HG02885 (cell line): Measurements from ENCODE around the gene NFATC3.

Source experiments
- ATAC-seq: cut with Tn5 transposase; IDR thresholded peaks from one replicate; pipeline ENCODE4 v1.9.1; 2021; ENCODE audit warnings: mild to moderate bottlenecking; ENCODE audit not compliant: unreplicated experiment, poor library complexity

Gene NFATC3

GRCh38 chr16:68179855-68180254, 94.7 kb downstream of the NFATC3 start:
- ATAC-seq: no peak

DNA sequence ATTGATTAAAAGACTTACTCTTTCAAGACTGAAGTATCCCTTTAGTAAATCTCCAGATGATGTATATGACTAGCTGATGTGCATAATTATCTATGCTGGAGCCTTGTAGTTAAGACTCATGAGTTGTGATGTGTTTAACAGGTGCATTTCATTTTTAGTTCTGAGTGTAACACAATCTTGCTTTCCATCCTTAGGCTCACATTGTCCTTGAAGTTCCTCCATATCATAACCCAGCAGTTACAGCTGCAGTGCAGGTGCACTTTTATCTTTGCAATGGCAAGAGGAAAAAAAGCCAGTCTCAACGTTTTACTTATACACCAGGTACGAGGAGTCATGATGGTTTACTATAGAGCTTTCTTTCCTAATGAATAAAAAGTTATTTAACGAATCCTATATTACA, 97.9 kb downstream of the NFATC3 start:
- ATAC-seq: no peak

DNA sequence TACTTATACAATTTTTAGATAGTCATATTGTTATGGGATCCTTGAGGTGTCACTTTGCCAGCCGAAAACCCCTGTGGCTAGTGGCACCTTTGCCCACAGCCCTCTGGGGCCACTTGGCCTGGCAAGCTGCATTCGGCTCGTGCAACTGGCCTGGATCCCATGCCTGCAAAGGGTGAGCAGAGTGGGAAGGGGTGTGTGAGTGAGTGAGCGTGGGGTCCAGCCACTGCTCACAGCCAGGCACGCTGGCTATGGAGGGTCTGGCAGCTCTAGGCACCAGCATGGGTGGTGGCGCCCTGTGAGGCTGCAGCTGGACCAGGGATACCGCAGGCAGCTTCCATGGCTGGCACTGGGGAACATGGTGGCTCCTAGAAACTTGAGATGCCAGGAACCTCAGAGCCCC, 101.7 kb downstream of the NFATC3 start:
- ATAC-seq: no peak

DNA sequence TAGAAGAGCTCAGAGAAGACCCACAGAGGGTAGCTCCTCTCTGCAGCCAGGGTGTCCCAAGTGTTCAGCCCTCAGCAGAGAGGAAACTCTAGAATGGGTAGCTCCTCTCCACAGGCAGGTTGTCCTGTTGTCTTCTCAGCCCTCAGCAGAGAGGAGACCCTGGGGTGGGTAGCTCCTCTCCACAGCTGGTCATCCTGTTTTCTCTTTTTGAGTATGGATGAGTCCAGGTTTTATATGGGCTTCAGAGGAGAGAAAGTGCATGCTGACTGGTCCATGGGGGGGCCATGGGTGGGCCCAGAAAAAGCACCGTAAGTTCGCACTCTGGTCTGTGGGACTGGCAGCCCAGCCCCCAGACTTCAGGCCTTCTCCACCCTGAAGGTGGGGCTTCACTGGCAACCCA, 102.3 kb downstream of the NFATC3 start:
- ATAC-seq: no peak

- no peak for ATAC-seq
Observed at GRCh38 chr16:68188170-68188569, 103.0 kb downstream of the NFATC3 start.

DNA sequence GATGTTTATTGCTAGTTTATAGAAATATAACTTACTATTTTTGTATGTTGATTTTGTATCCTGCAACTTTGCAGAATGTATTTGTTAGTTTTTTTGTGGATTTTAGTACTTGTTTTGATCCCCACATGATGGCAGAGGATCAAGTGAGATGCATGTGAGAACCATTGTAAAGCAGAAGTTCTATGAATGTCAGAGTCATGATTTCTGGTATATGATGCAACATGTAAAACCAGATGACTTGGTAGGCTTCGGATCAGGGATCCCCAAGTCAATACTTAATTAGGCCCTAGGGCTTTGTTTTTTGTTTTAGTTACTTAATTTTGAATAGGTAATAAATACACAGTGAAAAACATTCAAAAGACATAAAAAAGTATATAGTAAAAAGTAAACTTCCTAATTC, 104.9 kb downstream of the NFATC3 start:
- ATAC-seq: no peak

- ATAC-seq: no peak
Observed at GRCh38 chr16:68190736-68191510, 105.8 kb downstream of the NFATC3 start.

DNA sequence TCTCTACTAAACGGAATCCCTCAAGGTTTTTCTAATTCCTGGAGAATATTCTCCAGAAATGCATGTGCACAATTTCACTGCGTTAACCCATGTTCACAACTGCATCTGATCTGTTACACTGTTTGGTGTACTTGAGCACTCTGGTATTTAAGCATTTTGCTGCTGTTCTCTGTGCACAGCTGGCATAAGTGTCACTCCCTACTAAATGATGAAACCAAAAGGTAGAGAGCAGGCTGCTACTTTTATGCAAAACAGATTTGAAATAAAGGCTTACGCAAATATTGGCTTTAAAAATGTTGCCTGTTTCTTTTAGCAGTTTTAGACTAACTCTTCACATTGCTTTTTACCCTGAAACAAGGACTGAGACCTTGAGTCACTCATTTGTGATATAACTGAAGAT, 109.1 kb downstream of the NFATC3 start:
- no peak for ATAC-seq

DNA sequence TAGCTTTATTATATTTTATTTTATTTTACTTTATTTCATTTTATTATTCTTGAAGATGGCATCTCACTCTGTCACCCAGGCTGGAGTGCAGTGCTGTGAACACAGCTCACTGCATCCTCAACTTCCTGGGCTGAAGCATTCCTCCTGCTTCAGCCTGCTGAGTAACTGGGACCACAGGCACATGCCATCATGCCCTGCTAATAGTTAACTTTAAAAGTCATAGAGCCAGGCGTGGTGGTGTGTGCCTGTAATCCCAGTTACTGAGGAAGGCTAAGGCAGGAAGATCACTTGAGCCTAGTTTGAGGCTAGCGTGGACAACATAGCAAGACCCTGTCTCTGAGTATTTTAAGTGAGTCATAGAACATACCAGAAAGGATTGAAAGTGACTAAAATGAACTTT, 112.1 kb downstream of the NFATC3 start:
- no peak for ATAC-seq

GRCh38 chr16:68200088-68200783, 115.1 kb downstream of the NFATC3 start:
- ATAC-seq: no peak

DNA sequence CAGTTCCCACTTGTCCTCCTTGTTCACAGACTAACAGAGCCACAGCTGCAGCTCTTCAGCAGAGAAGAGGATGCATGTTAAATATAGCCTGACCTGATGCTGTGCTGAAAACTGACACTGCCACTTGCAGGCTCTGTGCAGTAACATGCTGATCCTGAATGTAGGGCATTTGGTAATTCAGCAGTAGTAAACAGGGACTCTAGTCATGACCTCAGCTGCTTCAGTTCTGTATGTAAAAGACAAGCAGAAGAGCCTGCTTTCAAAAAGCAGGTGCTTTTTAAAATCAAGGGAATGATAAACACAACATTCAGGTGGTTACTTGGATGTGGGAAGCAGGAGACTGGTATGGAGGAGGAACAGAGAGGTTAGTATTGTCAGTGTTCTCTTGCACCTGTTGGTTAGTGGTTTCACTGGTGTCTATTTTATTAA, 116.9 kb downstream of the NFATC3 start:
- no peak for ATAC-seq

DNA sequence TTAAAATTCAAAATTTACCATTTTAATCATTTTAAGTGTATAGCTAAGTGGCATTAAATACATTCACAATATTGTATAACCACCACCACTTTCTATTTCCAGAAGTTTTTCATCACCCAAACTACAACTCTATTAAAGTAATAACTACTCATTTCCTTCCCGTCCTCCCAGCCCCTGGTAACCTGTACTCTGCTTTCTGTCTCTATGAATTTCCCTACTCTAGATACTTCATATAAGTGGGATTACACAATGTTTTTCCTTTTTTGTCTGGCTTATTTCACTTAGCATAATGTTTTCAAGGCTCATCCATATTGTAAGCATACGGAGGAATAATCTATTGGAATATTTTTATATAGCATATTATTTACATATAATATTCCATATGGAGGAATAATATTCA, 121.1 kb downstream of the NFATC3 start:
- ATAC-seq: no peak

GRCh38 chr16:68214726-68215125, 129.6 kb downstream of the NFATC3 start:
- no peak for ATAC-seq

GRCh38 chr16:68215302-68215701, 130.1 kb downstream of the NFATC3 start:
- ATAC-seq: no peak

- ATAC-seq: no peak
Observed at GRCh38 chr16:68216240-68216639, 131.1 kb downstream of the NFATC3 start.

DNA sequence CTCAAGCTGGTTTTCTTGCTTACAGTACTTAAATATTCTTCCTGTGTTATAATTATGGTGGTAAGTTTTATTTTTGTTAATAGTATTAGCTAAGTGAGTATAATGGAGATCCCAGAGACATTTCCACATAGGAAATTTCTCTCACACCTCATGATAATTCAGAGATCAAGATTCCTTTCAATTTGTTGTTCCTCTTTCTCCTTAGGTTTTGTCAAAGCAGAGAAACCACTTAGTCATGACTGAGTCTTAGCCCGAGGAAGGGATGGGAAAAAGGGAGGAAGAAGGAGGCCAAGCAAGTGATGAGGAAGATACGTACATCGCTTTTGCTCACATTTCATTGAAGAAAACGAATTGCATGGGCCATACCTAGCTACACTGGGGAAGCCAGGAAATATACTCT, 132.3 kb downstream of the NFATC3 start:
- no peak for ATAC-seq

DNA sequence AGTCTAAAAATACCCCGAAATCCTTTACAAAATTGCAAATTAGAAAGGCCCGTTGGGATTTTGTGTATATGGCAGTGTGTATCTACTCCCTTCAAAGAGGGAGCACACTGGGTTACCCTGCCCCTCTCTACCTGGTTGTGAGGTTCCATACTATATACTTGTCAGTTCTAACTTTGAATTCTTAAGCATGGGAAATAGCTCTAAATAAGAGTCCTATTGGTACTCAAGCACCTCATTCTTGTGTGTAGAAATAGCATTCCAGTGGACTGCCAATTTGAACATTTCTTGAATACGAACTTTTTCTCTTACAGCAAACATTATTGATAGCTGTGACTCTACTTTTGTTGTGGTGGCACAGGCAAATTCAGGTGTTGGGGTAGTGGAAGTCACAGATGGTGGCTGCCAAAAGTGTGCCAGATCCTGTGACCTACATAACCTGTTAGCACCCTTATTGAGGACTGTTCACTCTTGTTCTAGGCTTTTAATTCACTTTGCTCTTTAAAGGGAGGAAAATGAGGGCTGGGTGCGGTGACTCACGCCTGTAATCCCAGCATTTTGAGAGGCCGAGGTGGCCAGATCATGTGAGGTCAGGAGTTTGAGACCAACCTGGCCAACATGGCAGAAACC, 134.7 kb downstream of the NFATC3 start:
- no peak for ATAC-seq

DNA sequence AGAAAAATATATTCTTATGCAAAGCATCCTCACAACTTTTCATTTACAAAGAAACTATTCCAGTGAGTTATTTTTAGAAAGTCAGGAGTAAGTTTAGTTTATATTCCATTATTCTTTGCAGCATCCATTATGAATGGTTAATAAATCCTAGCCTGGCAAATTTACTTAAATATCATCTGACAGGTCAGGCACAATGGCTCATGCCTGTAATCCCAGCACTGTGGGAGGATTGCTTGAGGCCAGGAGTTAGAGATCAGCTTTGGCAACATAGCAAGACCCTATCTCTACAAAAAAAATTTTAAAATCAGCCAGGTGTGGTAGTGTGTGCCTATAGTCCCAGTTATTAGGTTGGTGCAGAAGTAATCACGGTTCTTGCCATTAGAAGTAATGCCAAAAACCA, 137.9 kb downstream of the NFATC3 start:
- ATAC-seq: no peak

DNA sequence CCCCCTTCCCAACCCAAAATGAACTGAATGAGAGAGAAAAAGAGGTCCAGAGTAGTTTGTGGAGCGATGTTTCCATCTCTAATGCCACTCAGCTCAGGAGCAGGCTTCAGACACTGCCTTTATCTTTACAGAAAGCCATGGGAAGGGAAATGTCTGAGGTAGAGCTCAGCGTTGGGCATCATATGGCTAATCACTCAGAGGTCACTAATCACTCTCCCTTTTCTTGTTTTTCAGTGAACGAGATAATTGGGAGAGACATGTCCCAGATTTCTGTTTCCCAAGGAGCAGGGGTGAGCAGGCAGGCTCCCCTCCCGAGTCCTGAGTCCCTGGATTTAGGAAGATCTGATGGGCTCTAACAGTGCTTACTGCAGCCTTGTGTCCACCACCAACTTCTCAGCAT, 140.9 kb downstream of the NFATC3 start:
- no peak for ATAC-seq

DNA sequence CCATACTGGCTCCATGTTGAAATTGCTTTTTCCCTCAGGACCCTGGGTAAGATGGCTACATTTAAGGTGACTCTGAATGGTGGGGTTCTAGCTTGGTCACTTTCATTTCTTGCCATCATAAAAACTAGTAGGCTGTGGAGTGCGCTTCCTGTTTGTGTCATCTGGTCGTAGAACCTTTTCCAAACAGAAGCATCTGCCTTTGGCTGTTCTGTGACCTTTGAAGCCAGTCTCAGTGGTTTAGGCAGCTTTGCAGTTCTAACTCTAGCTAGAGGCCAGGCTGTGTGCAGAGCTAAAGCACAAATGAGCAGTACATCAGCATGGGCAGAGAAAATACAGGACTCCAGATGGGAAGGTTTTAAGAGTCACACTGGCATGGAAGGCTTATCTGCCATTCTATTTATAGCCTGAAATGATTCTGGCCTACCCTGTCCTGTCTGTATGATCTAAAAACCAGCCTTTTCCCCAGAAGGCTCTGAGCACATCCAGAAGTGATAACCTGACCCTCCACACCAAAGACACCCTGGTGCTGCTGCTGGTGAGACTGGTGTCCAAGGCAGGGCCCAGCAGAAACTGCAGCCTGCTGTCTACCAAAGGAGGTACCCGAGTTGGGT, 142.1 kb downstream of the NFATC3 start:
- no peak for ATAC-seq
